ENCODE results near the gene PASD1. TPM values are rescaled to one million over a fixed set of nuclear protein-coding genes. Genes with fewer than 3 reads are reported as not detected.
"Not testable (repeated sequence)": the region's sequence is repeated elsewhere in the genome, so short reads cannot be mapped to it uniquely, and the experiment has no call there.

PASD1 gene
- total RNA-seq = not detected

- Mint-ChIP-seq H3K4me1 (ENCODE audit: low read depth) (no peaks in the 10 kb centered on the region), H3K27ac (no peak within 1 kb of the TSS), H3K36me3 (ENCODE audit: insufficient read depth in 2 of 2) (no peaks in the 10 kb centered on the region), H3K9me3 (no peaks in the 10 kb centered on the region), H3K27me3 (ENCODE audit: low read depth) (peaks cover 10% of the 10 kb centered on the region), H3K4me3 (no peak within 1 kb of the TSS)
- no peak for DNase-seq
- ATAC-seq (replicated peaks in 1 of 2) = no peak
Observed at GRCh38 chrX:151563449-151563848, at the start of gene PASD1. Gene PASD1 (plus strand): TSS chrX:151563675. CDS start chrX:151601554, 37,879 bp downstream.

GRCh38 chrX:151515237-151515636 lies 48.2 kb upstream of the PASD1 start:
- Mint-ChIP-seq H3K4me1 (ENCODE audit: low read depth) (no peaks in the 10 kb centered on the region), H3K9me3 (no peaks in the 10 kb centered on the region), H3K36me3 (ENCODE audit: insufficient read depth in 2 of 2) (no peaks in the 10 kb centered on the region), H3K4me3 (no peak overlapping the region), H3K27me3 (ENCODE audit: low read depth) (peaks cover 38% of the 10 kb centered on the region), H3K27ac (no peak overlapping the region)
- DNase-seq = no peak
- no peak for ATAC-seq (replicated peaks in 1 of 2)

GRCh38 chrX:151516538-151517187 lies 46.8 kb upstream of the PASD1 start:
- H3K27me3 Mint-ChIP-seq (ENCODE audit: low read depth) = peaks cover 28% of the 10 kb centered on the region
- ATAC-seq (replicated peaks in 1 of 2) = no peak
- no peak overlapping the region for H3K4me3 Mint-ChIP-seq
- H3K27ac Mint-ChIP-seq = no peak overlapping the region
- H3K36me3 Mint-ChIP-seq (ENCODE audit: insufficient read depth in 2 of 2) = no peaks in the 10 kb centered on the region
- H3K9me3 Mint-ChIP-seq = no peaks in the 10 kb centered on the region
- H3K4me1 Mint-ChIP-seq (ENCODE audit: low read depth) = no peaks in the 10 kb centered on the region
- DNase-seq = no peak

- DNase-seq = no peak
- H3K27me3 Mint-ChIP-seq (ENCODE audit: low read depth) = peaks cover 34% of the 10 kb centered on the region
- H3K4me1 Mint-ChIP-seq (ENCODE audit: low read depth) = no peaks in the 10 kb centered on the region
- no peak for ATAC-seq (replicated peaks in 1 of 2)
- no peak overlapping the region for H3K27ac Mint-ChIP-seq
- H3K4me3 Mint-ChIP-seq = no peak overlapping the region
- H3K9me3 Mint-ChIP-seq = no peaks in the 10 kb centered on the region
- no peaks in the 10 kb centered on the region for H3K36me3 Mint-ChIP-seq (ENCODE audit: insufficient read depth in 2 of 2)
Observed at GRCh38 chrX:151517421-151517820, 46.1 kb upstream of the PASD1 start.

- DNase-seq (no peak), ATAC-seq (replicated peaks in 1 of 2) (no peak)
- no peaks in the 10 kb centered on the region for H3K4me1 Mint-ChIP-seq (ENCODE audit: low read depth)
- H3K27ac Mint-ChIP-seq = no peak overlapping the region
- H3K27me3 Mint-ChIP-seq (ENCODE audit: low read depth) = peaks cover 47% of the 10 kb centered on the region
- no peaks in the 10 kb centered on the region for H3K9me3 Mint-ChIP-seq
- no peaks in the 10 kb centered on the region for H3K36me3 Mint-ChIP-seq (ENCODE audit: insufficient read depth in 2 of 2)
- no peak overlapping the region for H3K4me3 Mint-ChIP-seq
Observed at GRCh38 chrX:151523351-151523750, 40.1 kb upstream of the PASD1 start.

GRCh38 chrX:151536571-151536970 lies 26.9 kb upstream of the PASD1 start:
- Mint-ChIP-seq H3K36me3 (ENCODE audit: insufficient read depth in 2 of 2) (no peaks in the 10 kb centered on the region), H3K4me1 (ENCODE audit: low read depth) (no peaks in the 10 kb centered on the region), H3K9me3 (no peaks in the 10 kb centered on the region), H3K27me3 (ENCODE audit: low read depth) (peaks cover 29% of the 10 kb centered on the region), H3K27ac (no peak overlapping the region), H3K4me3 (no peak overlapping the region)
- no peak for ATAC-seq (replicated peaks in 1 of 2)
- no peak for DNase-seq

GRCh38 chrX:151537572-151537971 lies 25.9 kb upstream of the PASD1 start:
- Mint-ChIP-seq H3K4me1 (ENCODE audit: low read depth) (no peaks in the 10 kb centered on the region), H3K4me3 (no peak overlapping the region), H3K36me3 (ENCODE audit: insufficient read depth in 2 of 2) (no peaks in the 10 kb centered on the region), H3K9me3 (no peaks in the 10 kb centered on the region), H3K27me3 (ENCODE audit: low read depth) (peaks cover 31% of the 10 kb centered on the region), H3K27ac (peak overlapping the region; percentile 28)
- DNase-seq = no peak
- ATAC-seq (replicated peaks in 1 of 2) = no peak

GRCh38 chrX:151538190-151539122 lies 25.0 kb upstream of the PASD1 start:
- H3K4me1 Mint-ChIP-seq (ENCODE audit: low read depth) = no peaks in the 10 kb centered on the region
- H3K36me3 Mint-ChIP-seq (ENCODE audit: insufficient read depth in 2 of 2) = no peaks in the 10 kb centered on the region
- no peaks in the 10 kb centered on the region for H3K9me3 Mint-ChIP-seq
- H3K4me3 Mint-ChIP-seq = no peak overlapping the region
- no peak overlapping the region for H3K27ac Mint-ChIP-seq
- no peak for ATAC-seq (replicated peaks in 1 of 2)
- peaks cover 22% of the 10 kb centered on the region for H3K27me3 Mint-ChIP-seq (ENCODE audit: low read depth)
- no peak for DNase-seq

GRCh38 chrX:151543706-151544105 lies 19.8 kb upstream of the PASD1 start:
- Mint-ChIP-seq H3K27ac (no peak overlapping the region), H3K27me3 (ENCODE audit: low read depth) (peaks cover 36% of the 10 kb centered on the region), H3K9me3 (no peaks in the 10 kb centered on the region), H3K36me3 (ENCODE audit: insufficient read depth in 2 of 2) (no peaks in the 10 kb centered on the region), H3K4me1 (ENCODE audit: low read depth) (no peaks in the 10 kb centered on the region), H3K4me3 (no peak overlapping the region)
- peak in 1 of 2 donors; percentile 22 for DNase-seq
- peak in 1 of 2 donors; percentile 46 for ATAC-seq (replicated peaks in 1 of 2)

GRCh38 chrX:151546226-151546625 lies 17.2 kb upstream of the PASD1 start:
- H3K9me3 Mint-ChIP-seq; ATAC-seq (replicated peaks in 1 of 2); H3K4me1 Mint-ChIP-seq (ENCODE audit: low read depth); DNase-seq; H3K36me3 Mint-ChIP-seq (ENCODE audit: insufficient read depth in 2 of 2); H3K27ac Mint-ChIP-seq; H3K4me3 Mint-ChIP-seq: not testable (repeated sequence)
- peaks cover 36% of the 10 kb centered on the region for H3K27me3 Mint-ChIP-seq (ENCODE audit: low read depth)

GRCh38 chrX:151551176-151551575 lies 12.3 kb upstream of the PASD1 start:
- not testable (repeated sequence) for H3K36me3 Mint-ChIP-seq (ENCODE audit: insufficient read depth in 2 of 2); ATAC-seq (replicated peaks in 1 of 2); H3K9me3 Mint-ChIP-seq; H3K4me3 Mint-ChIP-seq; H3K4me1 Mint-ChIP-seq (ENCODE audit: low read depth); DNase-seq; H3K27ac Mint-ChIP-seq
- peaks cover 29% of the 10 kb centered on the region for H3K27me3 Mint-ChIP-seq (ENCODE audit: low read depth)

- no peak for DNase-seq
- Mint-ChIP-seq H3K27me3 (ENCODE audit: low read depth) (peaks cover 15% of the 10 kb centered on the region), H3K36me3 (ENCODE audit: insufficient read depth in 2 of 2) (no peaks in the 10 kb centered on the region), H3K4me1 (ENCODE audit: low read depth) (no peaks in the 10 kb centered on the region), H3K9me3 (no peaks in the 10 kb centered on the region), H3K4me3 (no peak overlapping the region), H3K27ac (no peak overlapping the region)
- ATAC-seq (replicated peaks in 1 of 2) = no peak
Observed at GRCh38 chrX:151552743-151553142, 10.7 kb upstream of the PASD1 start.

GRCh38 chrX:151555301-151555700 lies 8.2 kb upstream of the PASD1 start:
- not testable (repeated sequence) for H3K4me3 Mint-ChIP-seq; ATAC-seq (replicated peaks in 1 of 2); H3K4me1 Mint-ChIP-seq (ENCODE audit: low read depth); H3K36me3 Mint-ChIP-seq (ENCODE audit: insufficient read depth in 2 of 2); DNase-seq; H3K27ac Mint-ChIP-seq; H3K27me3 Mint-ChIP-seq (ENCODE audit: low read depth); H3K9me3 Mint-ChIP-seq
